ENCODE measurements around the gene FASN. TPM values are rescaled to one million over a fixed set of nuclear protein-coding genes. Genes with fewer than 3 reads are reported as not detected.

FASN gene
- 625 and 631 TPM in 2 replicates for total RNA-seq

GRCh38 chr17:82098169-82098938 lies at the start of gene FASN:
TSS of gene FASN (minus strand) at chr17:82098236. CDS start at chr17:82096445, 1,791 bp downstream.

GRCh38 chr17:82065638-82066303 lies 32.3 kb downstream of the FASN start, which contains the start of gene DUS1L:
TSS of gene DUS1L (minus strand) at chr17:82065804. CDS start at chr17:82065059, 745 bp downstream.

GRCh38 chr17:82051776-82052637 lies 46.0 kb downstream of the FASN start, which contains the start of the genes GPS1 and RFNG:
TSS of gene GPS1 (plus strand) at chr17:82051898. CDS start at chr17:82051932, 34 bp downstream.
TSS of gene RFNG (minus strand) at chr17:82051811. CDS start at chr17:82051766, 45 bp downstream.

GRCh38 chr17:82037092-82037888 lies 60.7 kb downstream of the FASN start, which contains the start of gene DCXR:
TSS of gene DCXR (minus strand) at chr17:82037697. CDS start at chr17:82037682, 15 bp downstream.

GRCh38 chr17:82031303-82031884 lies 66.6 kb downstream of the FASN start, which contains the start of gene RAC3:
TSS of gene RAC3 (plus strand) at chr17:82031678. CDS start at chr17:82031762, 84 bp downstream.

Other genes starting within 250 kb of the FASN start
- gene P4HB, start 237.7 kb downstream of the FASN start, total RNA-seq: 1,092 and 1,218 TPM in 2 replicates
- 498 and 540 TPM in 2 replicates for gene ARHGDIA, start 226.9 kb downstream of the FASN start, total RNA-seq
- 243 and 244 TPM in 2 replicates for gene ALYREF, start 206.7 kb downstream of the FASN start, total RNA-seq
- gene ANAPC11, start 206.5 kb downstream of the FASN start, total RNA-seq: 306 and 308 TPM in 2 replicates
- gene NPB, start 196.0 kb downstream of the FASN start, total RNA-seq: 1.3 TPM in 2 replicates
- 138 and 142 TPM in 2 replicates for gene PCYT2, start 186.8 kb downstream of the FASN start, total RNA-seq
- 14.0 and 15.0 TPM in 2 replicates for gene SIRT7, start 180.1 kb downstream of the FASN start, total RNA-seq
- gene MAFG, start 170.5 kb downstream of the FASN start, total RNA-seq: 6.5 and 6.6 TPM in 2 replicates
- gene PYCR1, start 160.9 kb downstream of the FASN start, total RNA-seq: 151 and 163 TPM in 2 replicates
- gene MYADML2, start 151.0 kb downstream of the FASN start, total RNA-seq: not detected in 2 replicates
- gene NOTUM, start 137.0 kb downstream of the FASN start, total RNA-seq: not detected in 2 replicates
- 17.7 and 21.0 TPM in 2 replicates for gene ASPSCR1, start 120.6 kb downstream of the FASN start, total RNA-seq
- 135 and 149 TPM in 2 replicates for gene CENPX, start 75.4 kb downstream of the FASN start, total RNA-seq
- gene LRRC45, start 74.9 kb downstream of the FASN start, total RNA-seq: 21.6 and 26.6 TPM in 2 replicates
- 65.2 and 69.6 TPM in 2 replicates for gene RAC3, start 66.6 kb downstream of the FASN start, total RNA-seq
- gene DCXR, start 60.5 kb downstream of the FASN start, total RNA-seq: 155 and 162 TPM in 2 replicates
- 42.0 and 45.8 TPM in 2 replicates for gene RFNG, start 46.4 kb downstream of the FASN start, total RNA-seq
- gene GPS1, start 46.3 kb downstream of the FASN start, total RNA-seq: 174 and 180 TPM in 2 replicates
- 58.7 and 59.5 TPM in 2 replicates for gene DUS1L, start 32.4 kb downstream of the FASN start, total RNA-seq
- 9.2 and 11.1 TPM in 2 replicates for gene CCDC57, start 114.6 kb upstream of the FASN start, total RNA-seq
- gene SLC16A3, start 130.8 kb upstream of the FASN start, total RNA-seq: 201 and 213 TPM in 2 replicates
- 31.8 and 34.0 TPM in 2 replicates for gene CSNK1D, start 175.5 kb upstream of the FASN start, total RNA-seq
- 0.30 and 0.34 TPM in 2 replicates for gene CD7, start 219.4 kb upstream of the FASN start, total RNA-seq
- 12.9 and 14.0 TPM in 2 replicates for gene SECTM1, start 235.5 kb upstream of the FASN start, total RNA-seq

Measured in bronchus fibroblast of lung (primary cell).